Islet precursor cell (in vitro differentiated cells): ENCODE data around the gene MT1X.
A peak's percentile ranks its signal among the peaks of the same experiment; 100 is the strongest.
"Not testable (repeated sequence)": the region's sequence is repeated elsewhere in the genome, so short reads cannot be mapped to it uniquely, and the experiment has no call there.

Experiments
- DNase-seq: peaks from one replicate; pipeline ENCODE4 v3.0.0-alpha.2; 2018

MT1X gene

GRCh38 chr16:56657555-56658326 lies 24.5 kb upstream of the MT1X start, which contains the start of gene MT1F:
Gene MT1F, plus strand, starts transcription at chr16:56657959. Its CDS starts 100 bp downstream, at chr16:56658059.
- DNase-seq = peak; percentile 89

GRCh38 chr16:56658327-56658875 lies 23.9 kb upstream of the MT1X start:
- DNase-seq = no peak

- no peak for DNase-seq
Measured at GRCh38 chr16:56662357-56663354, 19.6 kb upstream of the MT1X start.

- no peak for DNase-seq
Measured at GRCh38 chr16:56664506-56664905, 17.8 kb upstream of the MT1X start.

GRCh38 chr16:56665286-56666261 lies 16.7 kb upstream of the MT1X start:
- not testable (repeated sequence) for DNase-seq

- DNase-seq = no peak
Measured at GRCh38 chr16:56667581-56668571, 14.4 kb upstream of the MT1X start, which contains the start of gene MT1G. Gene MT1G, minus strand, starts transcription at chr16:56668065. Its CDS starts 72 bp downstream, at chr16:56667993.

- no peak for DNase-seq
Measured at GRCh38 chr16:56669005-56669839, 13.0 kb upstream of the MT1X start, which contains the start of gene MT1H. Gene MT1H, plus strand, starts transcription at chr16:56669814. Its CDS starts 71 bp downstream, at chr16:56669885.

- DNase-seq = no peak
Measured at GRCh38 chr16:56669840-56670619, 12.2 kb upstream of the MT1X start.

GRCh38 chr16:56670620-56670934 lies 11.7 kb upstream of the MT1X start:
- no peak for DNase-seq

- DNase-seq = not testable (repeated sequence)
Measured at GRCh38 chr16:56671691-56672090, 10.6 kb upstream of the MT1X start.

- DNase-seq = not testable (repeated sequence)
Measured at GRCh38 chr16:56672171-56672570, 10.1 kb upstream of the MT1X start.

GRCh38 chr16:56672761-56673536 lies 9.3 kb upstream of the MT1X start:
- DNase-seq = no peak

- DNase-seq = peak; percentile 73
Measured at GRCh38 chr16:56673921-56674320, 8.3 kb upstream of the MT1X start.

- DNase-seq = not testable (repeated sequence)
Measured at GRCh38 chr16:56674570-56674969, 7.7 kb upstream of the MT1X start.

- no peak for DNase-seq
Measured at GRCh38 chr16:56675685-56676210, 6.5 kb upstream of the MT1X start.

- no peak for DNase-seq
Measured at GRCh38 chr16:56677474-56677873, 4.8 kb upstream of the MT1X start.

GRCh38 chr16:56679078-56679730 lies 3.1 kb upstream of the MT1X start:
- no peak for DNase-seq
